ENCODE measurements around the gene ZBTB32.
"Not testable (repeated sequence)": the region's sequence is repeated elsewhere in the genome, so short reads cannot be mapped to it uniquely, and the experiment has no call there.

The ZBTB32 gene

GRCh38 chr19:35704218-35704617, at the start of gene ZBTB32:
Gene ZBTB32, plus strand, starts transcription at chr19:35704558. Its CDS starts 10,069 bp downstream, at chr19:35714627.
- Histone ChIP-seq H3K27me3 (ENCODE audit: insufficient read depth, low read length) (no peaks in the 10 kb centered on the region), H3K4me3 (ENCODE audit: low read length) (no peak within 1 kb of the TSS), H3K4me1 (ENCODE audit: insufficient read depth, low read length) (peaks cover 3% of the 10 kb centered on the region), H2AFZ (ENCODE audit: low read depth, low read length) (no peak within 1 kb of the TSS), H3K9me3 (ENCODE audit: low read length) (no peaks in the 10 kb centered on the region), H3K36me3 (ENCODE audit: insufficient read depth, low read length) (no peaks in the 10 kb centered on the region)

- not testable (repeated sequence) for H2AFZ ChIP-seq (ENCODE audit: low read depth, low read length); H3K4me1 ChIP-seq (ENCODE audit: insufficient read depth, low read length); H3K4me3 ChIP-seq (ENCODE audit: low read length); H3K27me3 ChIP-seq (ENCODE audit: insufficient read depth, low read length); H3K9me3 ChIP-seq (ENCODE audit: low read length)
- H3K36me3 ChIP-seq (ENCODE audit: insufficient read depth, low read length), result peaks cover 61% of the 10 kb centered on the region
These were observed 49.5 kb upstream of the ZBTB32 start for GRCh38 chr19:35654828-35655227.

- Histone ChIP-seq H3K27me3 (ENCODE audit: insufficient read depth, low read length) (no peaks in the 10 kb centered on the region), H3K9me3 (ENCODE audit: low read length) (no peaks in the 10 kb centered on the region)
These were observed 48.8 kb upstream of the ZBTB32 start for GRCh38 chr19:35655600-35655999.

GRCh38 chr19:35656700-35657099, 47.7 kb upstream of the ZBTB32 start:
- H3K4me1 ChIP-seq (ENCODE audit: insufficient read depth, low read length), result no peaks in the 10 kb centered on the region
- no peaks in the 10 kb centered on the region for H3K9me3 ChIP-seq (ENCODE audit: low read length)
- no peak overlapping the region for H2AFZ ChIP-seq (ENCODE audit: low read depth, low read length)
- peaks cover 60% of the 10 kb centered on the region for H3K36me3 ChIP-seq (ENCODE audit: insufficient read depth, low read length)
- H3K27me3 ChIP-seq (ENCODE audit: insufficient read depth, low read length), result no peaks in the 10 kb centered on the region
- no peak overlapping the region for H3K4me3 ChIP-seq (ENCODE audit: low read length)

More at GRCh38 chr19:35655600-35655999, 48.8 kb upstream of the ZBTB32 start:
- H2AFZ ChIP-seq (ENCODE audit: low read depth, low read length), result no peak overlapping the region
- H3K4me1 ChIP-seq (ENCODE audit: insufficient read depth, low read length), result no peaks in the 10 kb centered on the region
- no peak overlapping the region for H3K4me3 ChIP-seq (ENCODE audit: low read length)
- H3K36me3 ChIP-seq (ENCODE audit: insufficient read depth, low read length), result peaks cover 59% of the 10 kb centered on the region

GRCh38 chr19:35657904-35658700, 46.3 kb upstream of the ZBTB32 start:
- Histone ChIP-seq H3K27me3 (ENCODE audit: insufficient read depth, low read length) (no peaks in the 10 kb centered on the region), H3K36me3 (ENCODE audit: insufficient read depth, low read length) (peaks cover 68% of the 10 kb centered on the region), H2AFZ (ENCODE audit: low read depth, low read length) (no peak overlapping the region), H3K4me1 (ENCODE audit: insufficient read depth, low read length) (no peaks in the 10 kb centered on the region), H3K4me3 (ENCODE audit: low read length) (no peak overlapping the region), H3K9me3 (ENCODE audit: low read length) (no peaks in the 10 kb centered on the region)

DNA sequence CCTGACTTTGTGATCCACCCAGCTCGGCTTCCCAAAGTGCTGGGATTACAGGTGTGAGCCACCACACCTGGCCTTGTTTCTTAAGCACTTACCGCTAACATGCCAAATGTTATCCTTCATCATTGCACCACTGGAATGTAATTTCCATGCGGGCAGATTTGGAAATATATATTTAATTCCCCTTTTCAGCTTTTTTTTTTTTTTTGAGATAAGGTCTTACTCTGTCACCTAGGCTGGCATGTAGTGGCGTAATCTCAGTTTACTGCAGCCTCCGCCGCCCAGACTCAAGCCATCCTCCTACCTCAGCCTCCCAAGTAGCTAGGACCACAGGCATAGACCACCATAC, 42.4 kb upstream of the ZBTB32 start:
- H3K36me3 ChIP-seq (ENCODE audit: insufficient read depth, low read length), result peaks cover 44% of the 10 kb centered on the region
- H2AFZ ChIP-seq (ENCODE audit: low read depth, low read length), result no peak overlapping the region
- no peaks in the 10 kb centered on the region for H3K27me3 ChIP-seq (ENCODE audit: insufficient read depth, low read length)
- H3K4me1 ChIP-seq (ENCODE audit: insufficient read depth, low read length), result no peaks in the 10 kb centered on the region
- H3K4me3 ChIP-seq (ENCODE audit: low read length), result no peak overlapping the region
- H3K9me3 ChIP-seq (ENCODE audit: low read length), result no peaks in the 10 kb centered on the region

- H2AFZ ChIP-seq (ENCODE audit: low read depth, low read length), result no peak overlapping the region
- peaks cover 30% of the 10 kb centered on the region for H3K36me3 ChIP-seq (ENCODE audit: insufficient read depth, low read length)
- H3K4me3 ChIP-seq (ENCODE audit: low read length), result no peak overlapping the region
- H3K9me3 ChIP-seq (ENCODE audit: low read length), result no peaks in the 10 kb centered on the region
- no peaks in the 10 kb centered on the region for H3K4me1 ChIP-seq (ENCODE audit: insufficient read depth, low read length)
- H3K27me3 ChIP-seq (ENCODE audit: insufficient read depth, low read length), result no peaks in the 10 kb centered on the region
These were observed 40.4 kb upstream of the ZBTB32 start for GRCh38 chr19:35663981-35664380.

- Histone ChIP-seq H3K4me1 (ENCODE audit: insufficient read depth, low read length) (no peaks in the 10 kb centered on the region), H3K9me3 (ENCODE audit: low read length) (no peaks in the 10 kb centered on the region), H3K27me3 (ENCODE audit: insufficient read depth, low read length) (no peaks in the 10 kb centered on the region), H3K4me3 (ENCODE audit: low read length) (no peak overlapping the region), H2AFZ (ENCODE audit: low read depth, low read length) (no peak overlapping the region), H3K36me3 (ENCODE audit: insufficient read depth, low read length) (peaks cover 22% of the 10 kb centered on the region)
These were observed 39.2 kb upstream of the ZBTB32 start for GRCh38 chr19:35665157-35665556.

GRCh38 chr19:35665604-35666003, 38.8 kb upstream of the ZBTB32 start:
- no peak overlapping the region for H2AFZ ChIP-seq (ENCODE audit: low read depth, low read length)
- no peaks in the 10 kb centered on the region for H3K27me3 ChIP-seq (ENCODE audit: insufficient read depth, low read length)
- no peak overlapping the region for H3K4me3 ChIP-seq (ENCODE audit: low read length)
- no peaks in the 10 kb centered on the region for H3K4me1 ChIP-seq (ENCODE audit: insufficient read depth, low read length)
- no peaks in the 10 kb centered on the region for H3K9me3 ChIP-seq (ENCODE audit: low read length)
- H3K36me3 ChIP-seq (ENCODE audit: insufficient read depth, low read length), result peaks cover 22% of the 10 kb centered on the region

DNA sequence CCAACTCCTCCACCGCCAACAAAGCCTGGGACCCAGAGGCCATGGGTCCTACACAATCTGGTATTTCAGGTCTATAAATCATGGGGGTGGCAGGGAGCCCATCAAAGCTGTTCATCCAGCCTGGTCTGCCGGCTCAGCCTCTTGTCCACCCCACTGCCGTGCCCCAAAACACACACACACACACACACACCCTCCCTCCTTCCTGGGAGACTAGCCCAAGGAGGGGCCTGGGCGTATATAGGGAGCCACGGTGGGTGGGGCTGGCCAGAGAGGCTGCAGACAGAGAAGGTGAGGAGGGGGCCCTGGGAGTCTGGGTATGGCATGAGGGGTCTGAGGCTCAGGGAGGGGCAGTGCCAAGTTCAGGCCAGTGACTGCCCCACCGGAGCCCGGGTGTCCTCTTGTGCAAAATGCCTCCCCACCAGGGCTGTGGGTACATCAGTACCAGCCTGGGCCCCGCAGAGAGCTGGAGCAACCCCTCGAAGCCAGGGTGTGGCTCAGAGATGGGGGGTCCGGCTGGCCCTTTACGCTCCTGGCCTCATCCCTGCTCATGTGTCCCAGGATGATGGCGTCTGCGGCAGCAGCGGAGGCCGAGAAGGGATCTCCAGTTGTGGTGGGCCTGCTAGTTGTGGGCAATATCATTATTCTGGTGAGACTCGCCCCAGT, 38.0 kb upstream of the ZBTB32 start, which contains the start of gene UPK1A:
UPK1A (plus strand) TSS at position 267 of the 663 bp plus-strand sequence; CDS start at position 563, 296 bp downstream.
- no peaks in the 10 kb centered on the region for H3K27me3 ChIP-seq (ENCODE audit: insufficient read depth, low read length)
- no peaks in the 10 kb centered on the region for H3K9me3 ChIP-seq (ENCODE audit: low read length)
- no peaks in the 10 kb centered on the region for H3K4me1 ChIP-seq (ENCODE audit: insufficient read depth, low read length)
- no peak within 1 kb of the TSS for H3K4me3 ChIP-seq (ENCODE audit: low read length)
- no peak within 1 kb of the TSS for H2AFZ ChIP-seq (ENCODE audit: low read depth, low read length)
- peaks cover 17% of the 10 kb centered on the region for H3K36me3 ChIP-seq (ENCODE audit: insufficient read depth, low read length)

DNA sequence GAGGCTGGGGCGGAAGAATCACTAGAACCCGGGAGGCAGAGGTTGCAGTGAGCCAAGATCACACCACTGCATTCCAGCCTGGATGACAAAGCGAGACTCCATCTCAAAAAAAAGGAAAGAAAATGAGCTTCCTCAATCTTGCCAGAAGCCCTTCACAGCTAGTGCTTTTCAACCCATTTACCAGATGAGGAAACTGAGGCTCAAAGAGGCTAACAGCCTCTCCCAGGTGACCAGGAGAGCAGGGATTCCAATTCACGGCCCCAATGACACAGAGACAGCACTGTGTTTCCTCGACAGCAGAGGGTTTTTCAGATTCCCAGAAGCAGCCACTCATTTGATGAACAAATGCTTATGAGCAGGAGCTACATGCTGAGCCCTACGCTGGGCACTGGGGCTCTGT, 34.8 kb upstream of the ZBTB32 start:
- Histone ChIP-seq H3K4me3 (ENCODE audit: low read length) (no peak overlapping the region), H3K27me3 (ENCODE audit: insufficient read depth, low read length) (peaks cover 16% of the 10 kb centered on the region), H3K9me3 (ENCODE audit: low read length) (peaks cover 2% of the 10 kb centered on the region), H3K36me3 (ENCODE audit: insufficient read depth, low read length) (no peaks in the 10 kb centered on the region), H3K4me1 (ENCODE audit: insufficient read depth, low read length) (no peaks in the 10 kb centered on the region), H2AFZ (ENCODE audit: low read depth, low read length) (no peak overlapping the region)

DNA sequence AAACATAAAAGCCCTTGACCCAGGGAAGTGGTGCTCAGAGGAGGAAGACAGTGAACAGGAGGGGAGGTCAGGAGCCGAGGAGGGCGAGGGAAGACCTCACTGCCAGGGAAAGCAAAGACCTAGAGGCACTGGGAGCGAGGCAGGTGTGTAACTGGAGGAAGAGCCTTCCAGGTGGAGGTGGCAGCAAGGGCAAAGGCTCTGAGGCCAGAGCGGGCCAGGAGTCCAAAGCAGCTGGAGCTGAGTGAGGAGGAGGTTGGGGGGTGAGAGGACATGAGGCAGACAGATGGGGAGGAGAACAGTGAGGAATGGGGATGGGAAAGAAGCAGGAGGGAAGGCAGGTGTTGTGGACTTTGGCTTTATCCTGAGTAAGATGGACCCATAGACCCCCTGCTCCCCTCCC, 34.4 kb upstream of the ZBTB32 start:
- peaks cover 2% of the 10 kb centered on the region for H3K9me3 ChIP-seq (ENCODE audit: low read length)
- H3K27me3 ChIP-seq (ENCODE audit: insufficient read depth, low read length), result peaks cover 16% of the 10 kb centered on the region
- H3K4me1 ChIP-seq (ENCODE audit: insufficient read depth, low read length), result no peaks in the 10 kb centered on the region
- H3K36me3 ChIP-seq (ENCODE audit: insufficient read depth, low read length), result no peaks in the 10 kb centered on the region
- no peak overlapping the region for H2AFZ ChIP-seq (ENCODE audit: low read depth, low read length)
- H3K4me3 ChIP-seq (ENCODE audit: low read length), result no peak overlapping the region

DNA sequence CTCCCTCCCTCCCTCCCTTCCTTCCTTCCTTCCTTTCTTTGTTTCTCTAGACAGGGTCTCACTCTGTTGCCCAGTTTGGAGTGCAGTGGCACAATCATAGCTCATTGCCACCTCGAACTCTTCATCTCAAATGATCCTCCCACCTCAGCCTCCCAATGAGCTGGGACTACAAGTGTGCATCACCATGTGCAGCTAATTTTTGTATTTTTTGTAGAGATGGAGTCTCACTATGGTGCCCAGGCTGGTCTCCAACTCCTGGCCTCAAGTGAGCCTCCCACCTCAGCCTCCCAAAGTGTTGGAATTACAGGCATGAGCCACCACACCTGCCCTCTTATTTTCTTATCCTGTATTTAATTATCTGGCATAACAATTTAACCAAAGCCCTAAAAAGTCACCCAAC, 33.7 kb upstream of the ZBTB32 start:
- H2AFZ ChIP-seq (ENCODE audit: low read depth, low read length), result no peak overlapping the region
- peaks cover 16% of the 10 kb centered on the region for H3K27me3 ChIP-seq (ENCODE audit: insufficient read depth, low read length)
- H3K9me3 ChIP-seq (ENCODE audit: low read length), result peaks cover 2% of the 10 kb centered on the region
- H3K36me3 ChIP-seq (ENCODE audit: insufficient read depth, low read length), result no peaks in the 10 kb centered on the region
- no peaks in the 10 kb centered on the region for H3K4me1 ChIP-seq (ENCODE audit: insufficient read depth, low read length)
- H3K4me3 ChIP-seq (ENCODE audit: low read length), result no peak overlapping the region
